T-cell (primary cell): ENCODE results near the gene AJUBA. TPM values are rescaled to one million over a fixed set of nuclear protein-coding genes. Genes with fewer than 3 reads are reported as not detected.

Experiments
- ATAC-seq, 4 experiments: fragments of 200-7000 bp in 3 of 4; fragments of 150-1000 bp in 1 of 4; cut with Tn5 transposase; replicated peaks in 1 of 4; 1 replicate in 3 of 4; 2 replicates in 1 of 4; pipeline ENCODE4 v1.10.0; 2021; ENCODE audit warnings: moderate library complexity in 3 of 4, mild to moderate bottlenecking in 2 of 4, moderate number of reproducible peaks in 1 of 4
- CTCF ChIA-PET, 2 donors: fragments of 300-600 bp; sonication (Branson Sonifier 250); formaldehyde crosslinking; loops; one replicate each; lab custom pipeline; 2022; ENCODE audit warnings: antibody characterized with exemption in 2 of 2; lab: Charles Lee
- POLR2A ChIA-PET, 2 donors: fragments of 300-600 bp; sonication (Branson Sonifier 250); formaldehyde crosslinking; loops; one replicate each; lab custom pipeline; 2022; ENCODE audit warnings: antibody characterized with exemption in 2 of 2; lab: Charles Lee
- DNase-seq, 35 experiments: peaks; one replicate each; pipeline versions ENCODE4 v3.0.0 to v3.0.0-alpha.2; 2013 to 2023
- H3K27ac ChIP-seq: one replicate; pipeline ENCODE4 v1.5.1; 2013; ENCODE audit warnings: low read length
- H3K27me3 ChIP-seq, 2 experiments: replicated peaks in 1 of 2; 1 replicate in 1 of 2; 2 replicates in 1 of 2; pipeline versions ENCODE4 v1.6.1 to v1.7.0; 2013; ENCODE audit warnings: low read length in 1 of 2, mixed read lengths in 1 of 2; ENCODE audit not compliant: control insufficient read depth in 2 of 2, insufficient read depth in 2 of 2; ENCODE audit errors: extremely low read depth in 1 of 2
- H3K36me3 ChIP-seq, 2 donors: 1 replicate in 1 of 2; 2 replicates in 1 of 2; pipeline versions ENCODE4 v1.6.1 to v1.7.0; 2013; ENCODE audit warnings: low read length in 1 of 2; ENCODE audit not compliant: control insufficient read depth in 2 of 2, insufficient read depth in 1 of 2; ENCODE audit errors: extremely low read depth in 1 of 2
- H3K4me1 ChIP-seq, 2 experiments: 1 replicate in 1 of 2; 2 replicates in 1 of 2; pipeline versions ENCODE4 v1.6.1 to v1.7.0; 2013; ENCODE audit warnings: low read length in 2 of 2, mixed read lengths in 1 of 2; ENCODE audit not compliant: insufficient read depth in 2 of 2, control insufficient read depth in 1 of 2; ENCODE audit errors: extremely low read depth in 1 of 2
- H3K4me3 ChIP-seq, 2 donors: 1 replicate in 1 of 2; 2 replicates in 1 of 2; pipeline versions ENCODE4 v1.5.1 to v1.7.0; 2013; ENCODE audit warnings: mild to moderate bottlenecking in 2 of 2, low read length in 1 of 2, moderate library complexity in 1 of 2; ENCODE audit not compliant: control insufficient read depth in 1 of 2; ENCODE audit errors: extremely low read depth in 1 of 2
- H3K9me3 ChIP-seq: 2 replicates; pipeline ENCODE4 v1.7.0; 2013
- H3K27ac Mint-ChIP-seq, 2 donors: one replicate each; pipeline ENCODE4 v1.8.0; 2020 to 2021; ENCODE audit warnings: mild to moderate bottlenecking in 2 of 2, mixed read lengths in 2 of 2
- H3K27me3 Mint-ChIP-seq, 2 donors: one replicate each; pipeline ENCODE4 v1.8.0; 2021 to 2022; ENCODE audit warnings: mixed read lengths in 2 of 2
- H3K36me3 Mint-ChIP-seq: one replicate; pipeline ENCODE4 v1.8.0; 2021; ENCODE audit warnings: mixed read lengths
- H3K4me1 Mint-ChIP-seq, 3 donors: one replicate each; pipeline ENCODE4 v1.8.0; 2020 to 2022; ENCODE audit warnings: mixed read lengths in 3 of 3, mild to moderate bottlenecking in 1 of 3
- H3K4me3 Mint-ChIP-seq, 3 donors: one replicate each; pipeline ENCODE4 v1.8.0; 2020 to 2022; ENCODE audit warnings: mild to moderate bottlenecking in 3 of 3, mixed read lengths in 3 of 3, moderate library complexity in 3 of 3
- H3K9me3 Mint-ChIP-seq, 3 donors: one replicate each; pipeline ENCODE4 v1.8.0; 2020 to 2022; ENCODE audit warnings: mixed read lengths in 3 of 3
- WGBS: methylation state at CpG from one replicate; pipeline ENCODE4 v1.1.5; 2013; ENCODE audit warnings: missing lambda C conversion rate; ENCODE audit not compliant: insufficient coverage; 5-methylcytosine and 5-hydroxymethylcytosine counted together
- total RNA-seq, 35 experiments: library from RNA in 6 of 35; stranded (reverse) in 6 of 35; fragments of 120-200 nt in 1 of 35; gene quantifications; one replicate each; pipeline versions ENCODE4 v1.2.1 to v1.2.4 and lab custom pipeline; 2013 to 2026

AJUBA gene
- total RNA-seq, 5 donors from 2014 or later (not counting 1 experiment from before 2014, with no cell fraction given), result 1.8 to 3.1 (median 2.4) TPM

- Histone ChIP-seq H3K27ac (no peak overlapping the region), H3K36me3 (peaks cover 9 to 45% of the 10 kb centered on the region in 2 donors), H3K4me3 (no peak overlapping the region), H3K4me1 (peaks cover 9 to 15% of the 10 kb centered on the region in 2 experiments), H3K27me3 (no peaks in the 10 kb centered on the region), H3K9me3 (no peaks in the 10 kb centered on the region)
- no peaks in the 10 kb centered on the region for H3K27me3 Mint-ChIP-seq
- ChIA-PET CTCF (interaction anchor here in 1 of 2 donors (0.7 kb wide), 1 partner anchor 98 kb away, joined by 5 read pairs; no protein-coding TSS in a partner anchor), POLR2A (no interaction called here)
- no peak overlapping the region for H3K27ac Mint-ChIP-seq
- H3K4me1 Mint-ChIP-seq, result peaks cover 5 to 13% (median 5%) of the 10 kb centered on the region in 3 donors
- H3K4me3 Mint-ChIP-seq, result no peak overlapping the region
- WGBS, result no CpG with 5 or more reads among the region's 8 CpGs
- ATAC-seq (no peak), DNase-seq (no peak)
- peaks cover 46% of the 10 kb centered on the region for H3K36me3 Mint-ChIP-seq
- H3K9me3 Mint-ChIP-seq, result no peaks in the 10 kb centered on the region
These were observed 56.8 kb downstream of the AJUBA start for GRCh38 chr14:22925513-22925912.

- WGBS, result 100% methylated on average over 1 of the region's 5 CpGs
- no peaks in the 10 kb centered on the region for H3K27me3 ChIP-seq
- ChIA-PET POLR2A (no interaction called here), CTCF (interaction anchor here in 1 of 2 donors (0.6 kb wide), 1 partner anchor 145 kb away, joined by 3 read pairs; no protein-coding TSS in a partner anchor)
- peaks cover 49% of the 10 kb centered on the region for H3K36me3 Mint-ChIP-seq
- H3K4me1 ChIP-seq, result peaks cover 7 to 11% of the 10 kb centered on the region in 2 experiments
- ATAC-seq (no peak), DNase-seq (no peak)
- H3K4me3 ChIP-seq, result no peak overlapping the region
- peaks cover 10 to 49% of the 10 kb centered on the region in 2 donors for H3K36me3 ChIP-seq
- no peak overlapping the region for H3K27ac ChIP-seq
- H3K9me3 ChIP-seq, result no peaks in the 10 kb centered on the region
- H3K27ac Mint-ChIP-seq, result no peak overlapping the region
- no peak overlapping the region for H3K4me3 Mint-ChIP-seq
- H3K4me1 Mint-ChIP-seq, result peaks cover 14 to 27% (median 16%) of the 10 kb centered on the region in 3 donors
- peaks cover 0 to 3% of the 10 kb centered on the region in 2 donors for H3K27me3 Mint-ChIP-seq
- no peaks in the 10 kb centered on the region for H3K9me3 Mint-ChIP-seq
These were observed 58.6 kb downstream of the AJUBA start for GRCh38 chr14:22923746-22924145.

GRCh38 chr14:22922294-22922693 lies 60.1 kb downstream of the AJUBA start:
- no peak overlapping the region for H3K4me3 Mint-ChIP-seq
- Histone ChIP-seq H3K27ac (no peak overlapping the region), H3K9me3 (no peaks in the 10 kb centered on the region), H3K4me3 (no peak overlapping the region), H3K4me1 (peaks cover 3 to 16% of the 10 kb centered on the region in 2 experiments), H3K36me3 (peaks cover 10 to 49% of the 10 kb centered on the region in 2 donors), H3K27me3 (no peaks in the 10 kb centered on the region)
- ChIA-PET POLR2A (no interaction called here), CTCF (no interaction called here)
- ATAC-seq, result no peak
- DNase-seq, result no peak
- H3K27me3 Mint-ChIP-seq, result peaks cover 0 to 4% of the 10 kb centered on the region in 2 donors
- H3K36me3 Mint-ChIP-seq, result peaks cover 51% of the 10 kb centered on the region
- WGBS, result 86% methylated on average over 1 of the region's 2 CpGs
- H3K27ac Mint-ChIP-seq, result no peak overlapping the region
- peaks cover 25 to 36% (median 25%) of the 10 kb centered on the region in 3 donors for H3K4me1 Mint-ChIP-seq
- no peaks in the 10 kb centered on the region for H3K9me3 Mint-ChIP-seq

Other genes with a start within 250 kb of the AJUBA start
- 100 to 1,000 TPM; 130 to 152 (median 136) TPM for gene OXA1L, start 215.9 kb downstream of the AJUBA start, total RNA-seq
- gene SLC7A7, start 167.1 kb downstream of the AJUBA start, total RNA-seq, result 1 to 10 TPM in 2 of 5 donors, under 1 TPM in 2, not detected in 1; 0.75 to 1.8 (median 0.98) TPM
- gene MRPL52, start 152.7 kb downstream of the AJUBA start, total RNA-seq, result 10 to 100 TPM; 36.5 to 70.1 (median 62.2) TPM
- gene MMP14, start 146.0 kb downstream of the AJUBA start, total RNA-seq, result 1 to 10 TPM; 1.9 to 3.7 (median 2.3) TPM
- 100 to 1,000 TPM in 1 of 5 donors, 10 to 100 TPM in 4; 67.0 to 103 (median 89.9) TPM for gene LRP10, start 110.8 kb downstream of the AJUBA start, total RNA-seq
- 10 to 100 TPM in 1 of 5 donors, 1 to 10 TPM in 4; 4.1 to 10.6 (median 6.2) TPM for gene REM2, start 99.3 kb downstream of the AJUBA start, total RNA-seq
- gene RBM23, start 63.4 kb downstream of the AJUBA start, total RNA-seq, result 100 to 1,000 TPM in 1 of 5 donors, 10 to 100 TPM in 4; 88.7 to 102 (median 94.7) TPM
- 10 to 100 TPM; 17.7 to 45.3 (median 37.5) TPM for gene PRMT5, start 53.2 kb downstream of the AJUBA start, total RNA-seq
- gene HAUS4, start 25.5 kb downstream of the AJUBA start, total RNA-seq, result 10 to 100 TPM; 19.2 to 37.1 (median 23.8) TPM
- 10 to 100 TPM; 10.8 to 13.7 (median 12.4) TPM for gene C14orf93, start 27.6 kb upstream of the AJUBA start, total RNA-seq
- gene PSMB5, start 52.3 kb upstream of the AJUBA start, total RNA-seq, result 10 to 100 TPM; 20.6 to 43.9 (median 38.0) TPM
- under 1 TPM in 4 of 5 donors, not detected in 1; 0.26 to 0.95 (median 0.54) TPM for gene PSMB11, start 59.7 kb upstream of the AJUBA start, total RNA-seq
- 1 to 10 TPM; 1.2 to 3.0 (median 1.6) TPM for gene CDH24, start 75.0 kb upstream of the AJUBA start, total RNA-seq
- 100 to 1,000 TPM; 277 to 326 (median 290) TPM for gene ACIN1, start 112.6 kb upstream of the AJUBA start, total RNA-seq
- gene C14orf119, start 113.0 kb upstream of the AJUBA start, total RNA-seq, result 10 to 100 TPM in 4 of 5 donors, 1 to 10 TPM in 1; 9.5 to 47.7 (median 43.6) TPM
- gene CIROP, start 122.4 kb upstream of the AJUBA start, total RNA-seq, result not detected
- under 1 TPM; 0.33 to 0.82 (median 0.53) TPM for gene CEBPE, start 136.7 kb upstream of the AJUBA start, total RNA-seq
- 1 to 10 TPM in 4 of 5 donors, under 1 TPM in 1; 0.33 to 8.1 (median 5.9) TPM for gene SLC7A8, start 201.1 kb upstream of the AJUBA start, total RNA-seq